GM21381 (cell line): Measurements from ENCODE around the gene SPA17.

ENCODE experiments used
- ATAC-seq: cut with Tn5 transposase; IDR thresholded peaks from one replicate; pipeline ENCODE4 v1.9.1; 2021; ENCODE audit warnings: mild to moderate bottlenecking, moderate library complexity; ENCODE audit not compliant: unreplicated experiment

The SPA17 gene

DNA sequence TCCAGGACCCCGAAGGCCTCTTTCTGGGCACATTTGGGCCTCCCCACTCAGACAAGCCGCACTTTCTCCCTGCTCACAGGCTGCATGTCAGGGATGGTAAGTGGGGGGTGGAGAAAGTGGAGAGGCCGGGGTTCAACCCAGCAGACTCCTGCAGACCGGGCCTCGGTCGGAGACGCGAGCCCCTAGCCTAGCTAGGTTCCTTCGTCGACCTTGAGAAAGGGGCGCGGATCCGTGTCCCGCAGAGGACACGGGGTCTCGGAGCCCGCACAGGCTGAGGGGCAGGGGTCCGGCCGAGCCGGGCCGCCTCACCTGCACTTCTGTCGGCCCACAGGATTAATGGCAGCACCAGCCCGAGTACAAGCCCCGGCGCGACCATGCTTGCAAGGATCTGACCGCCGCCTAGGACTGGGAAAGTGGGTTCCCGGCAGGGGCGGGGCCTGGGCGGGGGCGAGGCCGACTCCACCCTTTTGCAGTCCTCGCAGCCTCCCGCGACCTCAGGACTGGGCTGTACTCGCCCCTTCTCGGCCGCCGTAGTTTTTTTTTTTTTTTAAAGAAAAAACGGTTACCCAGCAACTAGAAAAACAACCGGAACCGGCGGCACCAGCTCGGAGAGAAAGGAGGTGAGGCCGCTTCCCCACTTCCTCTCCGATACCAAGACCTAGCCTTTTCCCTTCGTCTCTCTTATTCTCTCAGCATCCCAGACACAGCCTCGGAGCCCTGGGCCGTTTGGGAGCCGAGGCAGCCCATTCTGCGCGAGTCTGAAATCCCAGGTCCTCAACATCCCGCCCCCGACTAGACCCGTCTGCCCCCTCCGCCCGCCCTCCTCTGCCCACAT lies at the start of gene SPA17, which contains the start of gene SIAE:
SPA17 (plus strand) TSS at position 572 of the 835 bp plus-strand sequence. CDS start 1,361 bp downstream, outside the sequence.
SIAE (minus strand) TSS at position 407 of the 835 bp plus-strand sequence; CDS start at position 376, 31 bp downstream.
- ATAC-seq: peak; percentile 91

DNA sequence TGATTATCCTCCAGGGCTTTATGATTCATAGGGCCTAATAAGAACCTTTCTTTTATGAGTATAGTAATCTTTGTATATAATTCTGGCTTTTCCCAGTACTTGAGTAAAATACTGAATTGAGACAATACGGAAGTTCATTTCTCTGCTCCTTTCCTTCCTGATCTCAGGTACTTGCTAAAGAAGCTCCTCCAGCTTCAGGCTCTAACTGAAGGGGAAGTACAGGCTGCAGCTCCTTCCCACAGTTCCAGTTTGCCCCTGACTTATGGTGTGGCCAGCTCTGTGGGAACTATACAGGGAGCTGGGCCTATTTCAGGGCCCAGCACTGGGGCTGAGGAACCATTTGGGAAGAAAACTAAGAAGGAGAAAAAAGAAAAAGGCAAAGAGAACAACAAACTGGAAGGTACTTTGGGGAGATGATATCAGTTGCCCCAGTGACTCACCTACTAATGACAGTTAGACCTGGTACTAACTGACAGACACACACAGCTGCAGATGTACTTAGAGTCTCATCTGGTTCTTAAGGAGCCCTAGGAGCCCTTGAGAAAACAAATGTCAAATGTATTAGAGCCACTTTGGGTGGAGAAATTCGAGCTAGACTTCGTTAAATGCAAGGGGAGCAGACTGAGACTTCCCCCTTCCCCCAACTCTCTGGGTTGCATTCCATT lies 48.1 kb upstream of the SPA17 start:
- no peak for ATAC-seq

- no peak for ATAC-seq
Measured at GRCh38 chr11:124627546-124627945, 46.2 kb upstream of the SPA17 start.

DNA sequence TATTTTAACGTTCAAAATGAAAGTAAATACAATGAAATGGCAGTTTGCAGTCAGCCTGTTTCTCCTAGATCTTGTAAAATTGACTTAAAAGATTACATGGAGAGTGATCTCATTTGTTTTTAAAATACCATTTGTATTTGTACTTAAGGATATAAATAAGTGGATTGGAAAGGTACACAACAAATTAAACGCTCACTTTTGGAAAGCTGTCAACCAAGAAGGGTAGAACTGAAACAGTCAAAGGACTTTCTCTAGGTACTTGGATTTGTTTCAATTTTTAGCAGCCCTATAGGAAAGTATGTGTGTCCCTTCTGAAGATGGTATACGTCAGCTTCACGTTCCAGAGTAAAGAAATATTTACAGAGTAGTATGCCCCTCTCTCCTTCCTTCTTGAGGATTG lies 43.7 kb upstream of the SPA17 start:
- no peak for ATAC-seq

- ATAC-seq: no peak
Measured at GRCh38 chr11:124633355-124633754, 40.3 kb upstream of the SPA17 start.

GRCh38 chr11:124635932-124636331 lies 37.8 kb upstream of the SPA17 start:
- ATAC-seq: no peak

DNA sequence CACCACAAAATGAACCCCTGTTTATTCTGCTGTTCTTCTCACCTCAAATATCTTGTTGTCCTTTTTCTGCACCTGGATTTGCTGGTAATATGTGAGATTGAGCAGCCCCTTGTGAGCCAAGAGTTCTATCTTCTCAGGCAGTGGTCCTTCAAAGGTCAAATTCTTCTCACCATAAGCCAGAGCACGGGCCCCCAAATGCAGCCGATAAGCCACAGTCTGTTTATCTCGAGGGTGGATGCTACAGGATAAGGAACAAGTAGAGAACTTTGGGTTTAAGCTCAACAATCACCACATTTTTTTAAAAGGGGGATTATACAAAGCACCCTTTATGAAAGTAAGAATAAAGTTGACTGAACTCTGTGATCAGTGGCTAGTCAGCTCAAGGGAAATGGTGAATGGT lies 35.2 kb upstream of the SPA17 start:
- no peak for ATAC-seq

DNA sequence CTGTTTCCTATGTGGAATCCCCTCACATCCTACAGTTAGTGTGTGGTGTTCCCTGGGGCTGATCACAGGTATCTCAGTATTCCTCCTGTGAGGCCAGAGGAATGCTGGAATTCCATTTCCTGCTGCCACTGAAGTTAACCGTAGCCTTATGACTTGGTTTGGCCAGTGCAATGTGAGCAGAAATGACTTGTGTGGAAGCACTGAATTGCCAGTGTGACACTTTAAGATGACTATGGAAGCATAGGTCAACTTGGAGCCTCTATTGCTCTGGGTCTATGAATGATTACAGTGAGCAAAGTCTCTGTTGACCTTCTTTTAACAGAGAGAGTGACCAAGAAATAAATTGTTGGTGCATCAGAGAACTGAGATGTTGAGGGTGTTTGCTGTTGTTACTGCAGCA lies 34.5 kb upstream of the SPA17 start:
- no peak for ATAC-seq

DNA sequence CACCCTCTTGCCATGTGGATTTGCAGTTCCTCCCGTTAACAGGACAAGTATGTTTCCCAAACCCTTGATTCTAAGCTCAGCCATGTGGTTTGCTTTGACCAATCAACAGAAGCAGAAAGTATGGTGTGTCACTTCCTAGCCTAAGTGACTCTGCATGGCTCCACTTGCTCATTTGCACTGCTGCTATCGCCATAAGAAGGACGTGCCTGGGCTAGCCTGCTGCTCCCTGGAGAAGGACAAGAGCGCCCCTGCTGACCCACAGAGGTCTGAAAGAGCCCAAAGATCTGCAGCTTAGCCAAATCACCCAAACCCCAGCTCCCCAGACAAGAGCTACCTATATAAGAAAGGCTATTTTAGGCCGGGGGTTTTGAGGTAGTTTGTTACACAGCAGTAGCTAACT lies 33.0 kb upstream of the SPA17 start:
- no peak for ATAC-seq

- no peak for ATAC-seq
Measured at GRCh38 chr11:124642628-124643027, 31.1 kb upstream of the SPA17 start.

DNA sequence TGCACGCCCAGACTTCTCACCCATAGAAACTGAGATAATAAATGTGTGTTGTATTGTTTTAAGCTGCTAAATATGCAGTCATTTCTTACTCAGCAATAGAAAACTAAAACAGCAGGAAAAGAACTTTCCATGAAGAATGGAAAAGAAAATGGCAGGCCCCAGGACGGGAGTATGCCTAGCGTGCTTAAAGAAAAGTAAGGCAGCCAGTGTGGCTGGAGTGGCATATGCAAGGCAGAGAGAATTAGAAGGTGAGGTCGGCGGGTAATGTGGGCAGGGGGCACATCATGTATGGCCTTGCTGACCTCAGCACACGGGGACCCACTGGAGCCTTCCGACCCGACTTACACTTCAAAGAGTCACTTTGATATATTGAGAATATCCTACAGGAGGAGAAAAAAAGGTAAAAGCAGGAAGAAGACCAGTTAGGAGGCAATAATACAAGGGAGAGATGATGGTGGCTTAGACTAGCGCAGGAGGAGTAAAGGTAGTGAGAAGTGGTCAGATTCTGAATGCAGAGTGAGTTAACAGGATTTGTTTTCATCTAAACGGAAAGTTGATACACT lies 30.6 kb upstream of the SPA17 start:
- ATAC-seq: no peak

DNA sequence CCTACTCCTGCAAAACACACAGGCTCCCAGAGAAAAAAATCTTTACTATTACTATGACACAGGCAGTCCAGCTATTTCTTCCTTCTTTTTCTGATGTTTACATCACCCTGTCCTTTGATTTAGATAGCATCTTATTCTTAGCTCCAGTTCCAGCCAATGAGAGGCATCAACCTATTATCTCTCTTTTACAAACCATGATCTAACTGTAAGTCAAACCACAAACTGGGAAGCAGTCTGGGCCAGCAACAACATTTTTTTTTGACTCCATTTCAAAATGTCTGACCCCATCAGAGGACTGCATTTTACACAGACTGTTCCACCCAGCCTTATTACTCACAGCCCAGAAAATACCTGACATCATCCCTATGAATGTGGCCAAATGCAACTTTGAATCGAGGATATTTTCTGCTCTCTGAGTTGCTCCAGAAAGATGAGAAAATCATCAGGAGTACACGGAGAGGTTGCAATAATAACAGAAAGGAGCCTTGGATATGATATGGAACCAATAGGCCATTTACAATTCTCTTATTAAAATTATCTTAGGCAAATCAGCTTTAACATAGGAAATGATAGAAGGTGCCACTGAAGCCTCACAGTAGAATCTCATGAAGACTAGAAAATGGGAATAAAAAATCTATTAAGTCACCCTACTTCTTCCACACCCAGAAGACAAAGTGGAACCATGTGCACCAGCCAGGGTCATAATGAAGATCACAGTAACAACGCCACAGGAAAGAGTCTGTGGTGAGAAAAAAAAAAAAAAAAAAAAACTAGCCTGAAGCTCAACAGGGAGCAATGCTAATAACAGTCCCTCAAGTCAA lies 29.9 kb upstream of the SPA17 start:
- ATAC-seq: no peak

- ATAC-seq: peak; percentile 73
Measured at GRCh38 chr11:124644426-124645280, 29.1 kb upstream of the SPA17 start.

DNA sequence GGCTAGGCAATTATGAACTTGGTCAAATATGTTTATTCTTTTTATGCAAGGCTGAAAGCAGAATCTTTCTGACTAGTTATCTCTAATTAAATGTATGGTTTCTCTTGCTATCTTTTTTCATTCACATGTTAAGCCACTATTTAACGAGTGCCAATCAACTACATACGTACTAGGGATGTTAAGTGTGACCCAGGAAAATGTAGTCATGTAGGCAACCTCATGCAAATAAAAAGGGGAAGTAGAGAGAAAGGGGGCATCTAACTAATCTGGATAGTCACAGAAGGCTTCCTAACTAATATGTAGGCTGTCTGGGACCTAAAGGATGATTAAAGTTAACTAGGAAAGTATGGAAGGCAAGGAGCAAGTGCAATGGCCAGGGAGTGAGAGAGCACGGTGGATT lies 27.6 kb upstream of the SPA17 start:
- ATAC-seq: no peak

- no peak for ATAC-seq
Measured at GRCh38 chr11:124648610-124649009, 25.1 kb upstream of the SPA17 start.

DNA sequence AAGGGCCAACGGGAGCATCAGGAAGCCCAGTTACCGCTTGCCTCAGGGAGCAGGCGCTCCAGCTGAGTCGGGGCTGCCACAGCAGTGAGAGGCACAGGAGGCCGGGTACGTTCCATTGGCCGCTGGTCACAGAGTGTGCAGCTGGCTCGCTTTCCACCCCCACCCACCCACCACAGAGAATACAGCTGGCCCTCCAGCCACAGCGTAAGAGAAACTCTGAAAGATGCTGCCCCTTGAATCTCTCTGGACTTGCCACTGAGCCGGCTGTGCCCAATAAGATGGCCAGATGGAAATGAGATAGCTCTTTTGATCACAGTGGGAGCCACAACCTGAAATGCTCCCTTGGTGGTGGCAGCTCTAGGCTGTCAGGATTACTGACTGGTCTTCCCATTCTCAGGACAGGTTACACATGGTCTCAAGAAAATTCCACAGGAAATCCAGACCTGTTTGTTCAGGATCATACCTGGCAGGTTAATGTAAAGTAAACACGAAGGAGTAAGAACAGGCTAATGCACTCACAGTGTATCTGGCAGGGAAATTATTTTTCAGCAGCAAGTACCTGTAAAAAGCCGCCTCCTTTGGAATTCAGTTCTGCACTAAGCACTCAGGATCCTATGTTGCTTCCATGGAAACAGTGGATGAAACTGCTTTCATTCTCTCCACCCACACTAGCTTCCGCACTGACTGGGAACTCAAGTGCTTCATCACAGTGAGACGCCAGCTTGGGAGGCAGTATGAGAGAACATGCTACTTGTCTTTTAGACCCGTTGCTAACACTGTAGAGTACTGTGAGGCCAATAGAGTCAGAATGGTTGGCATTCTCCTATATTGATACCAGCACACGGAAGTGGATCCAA lies 16.7 kb upstream of the SPA17 start:
- no peak for ATAC-seq

- ATAC-seq: no peak
Measured at GRCh38 chr11:124657904-124658303, 15.8 kb upstream of the SPA17 start.

GRCh38 chr11:124658501-124658900 lies 15.2 kb upstream of the SPA17 start:
- ATAC-seq: no peak

DNA sequence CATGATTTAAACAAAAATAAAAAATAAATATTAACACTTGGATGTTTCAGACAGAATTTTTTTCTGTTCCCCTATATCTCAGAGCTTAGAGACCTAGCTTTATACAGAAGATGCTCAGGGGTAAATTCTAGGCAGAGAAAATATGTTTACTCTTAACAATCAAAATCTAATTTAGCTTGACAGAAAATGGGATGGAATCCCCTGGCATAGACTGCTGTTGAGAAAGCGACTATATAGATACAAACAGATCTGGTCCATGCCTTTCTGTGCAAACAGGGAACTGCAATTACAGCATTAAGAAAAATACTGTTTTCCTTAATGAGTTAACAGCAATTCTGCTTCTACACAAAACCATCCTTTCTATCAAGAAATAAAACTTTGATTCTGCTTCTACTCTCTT lies 14.7 kb upstream of the SPA17 start:
- ATAC-seq: no peak
